ENCODE measurements around the gene SLC17A4.
A peak's percentile ranks its signal among the peaks of the same experiment; 100 is the strongest.

The SLC17A4 gene, protein sequence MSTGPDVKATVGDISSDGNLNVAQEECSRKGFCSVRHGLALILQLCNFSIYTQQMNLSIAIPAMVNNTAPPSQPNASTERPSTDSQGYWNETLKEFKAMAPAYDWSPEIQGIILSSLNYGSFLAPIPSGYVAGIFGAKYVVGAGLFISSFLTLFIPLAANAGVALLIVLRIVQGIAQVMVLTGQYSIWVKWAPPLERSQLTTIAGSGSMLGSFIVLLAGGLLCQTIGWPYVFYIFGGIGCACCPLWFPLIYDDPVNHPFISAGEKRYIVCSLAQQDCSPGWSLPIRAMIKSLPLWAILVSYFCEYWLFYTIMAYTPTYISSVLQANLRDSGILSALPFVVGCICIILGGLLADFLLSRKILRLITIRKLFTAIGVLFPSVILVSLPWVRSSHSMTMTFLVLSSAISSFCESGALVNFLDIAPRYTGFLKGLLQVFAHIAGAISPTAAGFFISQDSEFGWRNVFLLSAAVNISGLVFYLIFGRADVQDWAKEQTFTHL

DNA sequence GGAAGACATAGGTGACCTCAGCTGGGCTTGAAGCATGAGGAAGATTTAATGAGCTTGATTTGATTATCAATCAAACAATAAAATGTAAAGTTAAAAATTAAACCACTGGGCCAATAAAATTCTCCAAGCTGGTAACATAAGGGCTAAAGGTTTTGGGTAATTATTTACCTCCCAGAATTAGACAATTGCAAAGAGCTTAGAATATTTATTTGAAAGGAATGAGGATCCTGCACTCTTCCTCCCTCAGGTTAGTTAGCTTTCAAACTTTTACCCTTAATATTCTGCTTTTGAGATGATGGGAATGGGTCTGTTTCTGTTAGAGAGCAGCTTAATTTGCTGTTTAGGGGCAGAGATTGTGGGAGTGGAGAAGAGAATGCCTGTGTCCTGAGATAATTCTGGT lies at the start of gene SLC17A4:
TSS of gene SLC17A4 (plus strand) at position 208 of the 400 bp plus-strand sequence. CDS start 7,221 bp downstream, outside the sequence.
- DNase-seq, result no peak

DNA sequence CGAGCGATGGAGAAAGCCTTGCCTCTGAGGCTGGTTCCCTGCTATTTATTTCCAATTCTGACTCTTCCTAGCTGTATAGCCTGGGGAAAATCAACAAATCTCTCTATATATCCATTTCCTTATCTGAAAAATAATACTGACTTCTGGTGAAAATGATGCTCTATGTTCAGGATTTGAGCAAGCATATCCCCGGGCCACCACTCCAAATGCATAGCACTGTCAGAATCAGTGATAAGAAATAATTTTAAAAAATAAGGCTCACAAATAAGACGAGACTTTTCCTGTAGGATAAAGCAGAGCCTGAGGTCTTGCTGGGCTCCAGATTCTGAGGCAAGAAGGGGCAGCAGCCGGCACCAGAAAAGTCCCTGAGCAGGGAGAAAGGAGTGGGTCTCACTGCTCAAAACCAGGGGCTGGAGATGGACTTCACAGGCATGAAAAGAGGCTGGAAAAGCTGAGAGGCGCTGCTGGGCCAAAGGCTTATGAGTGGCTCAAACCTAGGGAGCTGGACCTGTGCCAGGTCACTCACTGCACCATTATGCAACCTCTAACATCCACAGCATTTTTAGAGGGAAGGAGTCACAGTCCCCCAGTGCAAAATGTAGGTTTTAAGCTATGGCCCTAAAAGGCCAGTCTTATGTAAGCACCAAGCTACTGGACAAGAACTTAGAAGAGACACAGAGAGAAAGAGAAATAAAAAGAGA lies 48.1 kb upstream of the SLC17A4 start:
- peak in 4 of 58 donors; percentile 4 to 8 (median 5) for DNase-seq

DNA sequence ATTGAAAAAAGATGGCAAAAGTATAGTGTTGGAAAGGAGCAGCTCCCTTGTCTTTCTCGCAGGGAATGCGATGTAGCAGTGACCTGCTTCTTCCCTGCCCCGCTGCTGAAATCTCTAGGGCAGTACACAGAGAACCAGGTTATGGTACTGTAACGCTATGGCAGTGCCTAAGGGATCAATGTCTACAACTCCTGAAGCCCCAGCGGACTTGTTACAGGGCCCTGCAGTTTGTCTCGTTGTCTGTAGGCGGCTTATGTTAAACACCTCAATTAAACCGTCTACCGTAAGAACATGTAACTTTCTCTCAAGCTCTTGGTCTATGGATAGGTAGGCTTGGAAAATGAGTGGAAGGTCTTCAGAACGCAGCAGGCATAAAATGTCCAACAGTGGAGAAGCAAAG lies 44.8 kb upstream of the SLC17A4 start:
- no peak for DNase-seq

DNA sequence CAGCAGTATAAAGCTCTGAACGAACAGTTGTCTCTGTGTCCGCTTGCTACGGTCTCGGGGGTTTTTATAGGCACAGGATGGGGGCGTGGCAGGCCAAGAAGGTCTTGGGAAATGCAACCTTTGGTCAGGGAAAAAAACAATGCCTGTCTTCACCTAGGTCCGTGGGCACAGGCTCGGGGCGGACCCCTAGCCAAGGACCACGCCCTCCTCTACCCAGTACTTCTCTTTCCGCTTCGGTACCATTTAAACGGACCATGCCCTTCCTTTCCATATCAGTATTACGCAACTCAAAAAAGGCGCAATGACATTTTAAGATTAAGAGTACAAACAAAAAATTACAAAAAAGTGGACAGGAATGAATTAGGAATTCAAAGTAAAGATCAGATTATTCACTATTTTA lies 44.3 kb upstream of the SLC17A4 start:
- no peak for DNase-seq

DNA sequence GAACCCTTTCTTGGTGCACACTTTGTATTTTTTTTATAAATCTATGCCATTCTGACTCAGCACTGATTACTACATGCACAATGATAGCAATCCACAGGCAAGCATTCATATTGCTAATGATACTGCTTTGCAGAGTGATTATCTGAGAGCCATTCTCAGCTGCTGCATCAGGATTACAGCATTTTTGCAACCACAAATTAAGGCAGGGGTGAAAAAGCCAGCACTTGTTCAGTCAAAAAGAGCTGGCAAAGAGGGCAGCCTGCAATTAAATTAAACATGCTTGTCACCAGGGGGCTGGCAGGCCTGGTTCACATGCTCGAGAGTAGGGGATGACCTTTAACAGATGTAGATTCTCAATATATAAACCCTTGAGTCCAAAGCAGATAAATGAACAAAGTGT lies 40.7 kb upstream of the SLC17A4 start:
- peak in 2 of 58 donors; percentile 2 to 5 for DNase-seq

DNA sequence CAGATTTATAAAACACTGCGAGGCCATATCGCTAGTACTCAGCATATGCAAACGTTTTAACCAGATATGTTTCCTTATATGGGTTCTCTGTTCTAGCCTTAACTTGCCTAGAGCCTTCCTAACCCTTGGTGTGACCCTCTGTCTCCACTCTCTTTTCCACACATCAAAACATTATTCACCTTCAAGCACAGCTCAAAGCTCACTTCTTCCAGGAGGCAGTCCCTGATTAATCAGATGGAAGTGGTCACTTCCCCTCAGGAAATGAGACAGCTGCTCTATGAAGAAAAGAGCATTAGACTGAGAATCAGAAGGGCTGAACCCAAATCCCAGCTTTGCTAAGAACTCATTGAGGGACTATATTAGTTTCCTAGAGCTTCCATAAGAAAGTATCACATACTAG lies 39.8 kb upstream of the SLC17A4 start:
- no peak for DNase-seq

DNA sequence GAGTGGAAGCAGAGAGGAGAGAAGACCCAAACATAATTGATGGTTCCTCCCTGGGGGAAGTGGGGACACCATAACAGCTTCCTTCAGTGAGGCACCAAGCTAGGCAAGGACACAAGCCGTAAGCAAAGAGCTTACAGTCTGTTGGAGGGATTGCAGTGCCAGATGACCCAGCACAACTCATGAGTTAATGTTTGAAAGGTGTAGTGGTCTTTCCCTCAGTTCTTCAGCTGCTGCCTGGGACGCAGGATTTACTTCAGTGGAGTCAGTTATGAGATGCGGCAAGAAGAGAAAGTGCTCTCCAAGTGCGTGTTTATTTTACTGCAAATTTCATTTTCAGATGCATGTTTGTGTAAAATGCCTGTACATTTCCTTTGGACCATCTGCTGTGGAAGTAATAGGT lies 38.7 kb upstream of the SLC17A4 start:
- no peak for DNase-seq

DNA sequence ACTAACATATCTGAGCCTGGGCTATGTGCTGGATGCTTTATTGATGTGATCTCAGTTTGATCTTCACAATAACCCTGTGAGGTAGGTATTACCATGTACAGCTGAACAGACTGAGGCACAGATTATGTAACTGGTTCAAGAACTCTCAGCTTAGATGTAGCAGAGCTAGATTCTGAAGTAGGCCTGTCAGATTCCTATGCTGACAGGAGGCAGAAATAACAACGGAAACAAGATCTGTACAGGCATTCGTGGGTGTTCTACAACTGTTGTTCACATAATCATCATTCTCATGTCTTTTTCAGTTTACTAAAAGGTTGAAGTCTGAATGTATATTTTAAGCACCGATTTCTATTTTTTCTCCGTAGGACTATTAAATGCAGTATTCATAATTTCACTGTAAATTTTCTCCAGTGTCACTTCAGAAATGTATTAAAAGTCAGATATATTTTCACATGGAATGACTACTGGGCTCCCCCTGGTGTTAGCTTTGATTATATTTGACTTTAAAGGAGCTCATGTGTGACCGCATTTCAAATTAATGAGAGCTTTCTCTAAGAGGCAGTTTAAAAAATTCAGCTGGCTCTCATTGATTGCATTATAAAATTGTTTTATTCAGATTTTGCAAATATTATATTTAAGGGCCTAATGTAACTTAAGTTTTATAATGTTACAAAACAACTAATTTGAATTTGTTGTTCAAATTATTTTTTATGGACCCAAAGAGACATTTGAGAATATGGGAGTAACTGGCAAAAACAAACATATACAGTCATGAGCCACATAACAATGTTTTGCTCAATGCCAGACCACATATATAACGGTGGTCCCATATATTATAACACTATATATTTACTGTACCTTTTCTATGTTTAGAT lies 36.4 kb upstream of the SLC17A4 start:
- DNase-seq, result peak in 2 of 58 donors; percentile 26 to 38

DNA sequence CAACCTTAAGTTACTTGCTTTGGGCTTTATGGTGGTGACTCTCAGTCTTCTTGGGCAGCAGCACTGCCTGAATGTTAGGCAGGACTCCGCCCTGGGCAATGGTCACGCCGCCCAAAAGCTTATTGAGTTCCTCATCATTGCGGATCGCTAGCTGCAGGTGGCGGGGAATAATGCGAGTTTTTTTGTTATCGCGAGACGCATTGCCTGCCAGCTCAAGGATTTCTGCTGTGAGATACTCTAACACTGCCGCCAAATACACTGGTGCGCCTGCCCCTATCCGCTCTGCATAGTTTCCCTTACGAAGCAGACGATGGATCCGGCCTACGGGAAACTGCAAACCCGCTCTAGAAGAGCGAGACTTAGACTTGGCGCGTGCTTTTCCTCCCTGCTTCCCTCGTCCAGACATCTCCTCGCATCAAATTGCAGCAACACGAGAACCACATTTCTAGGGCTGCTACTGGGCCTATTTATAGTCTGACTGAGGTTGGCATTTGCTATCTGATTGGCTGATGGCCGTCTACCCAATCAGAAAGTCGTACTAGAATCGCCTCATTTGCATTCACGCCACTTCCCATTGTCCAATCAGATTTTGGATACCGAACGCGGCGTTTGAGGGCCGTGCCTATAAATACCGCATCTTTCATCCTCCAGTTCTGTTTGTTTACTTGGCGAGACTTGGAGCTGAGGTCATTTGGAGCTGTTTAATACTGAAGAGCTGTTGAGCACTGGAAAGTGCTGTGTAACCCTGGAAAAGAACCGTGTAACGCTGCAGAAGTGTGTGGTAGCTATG lies 28.2 kb upstream of the SLC17A4 start:
- no peak for DNase-seq

DNA sequence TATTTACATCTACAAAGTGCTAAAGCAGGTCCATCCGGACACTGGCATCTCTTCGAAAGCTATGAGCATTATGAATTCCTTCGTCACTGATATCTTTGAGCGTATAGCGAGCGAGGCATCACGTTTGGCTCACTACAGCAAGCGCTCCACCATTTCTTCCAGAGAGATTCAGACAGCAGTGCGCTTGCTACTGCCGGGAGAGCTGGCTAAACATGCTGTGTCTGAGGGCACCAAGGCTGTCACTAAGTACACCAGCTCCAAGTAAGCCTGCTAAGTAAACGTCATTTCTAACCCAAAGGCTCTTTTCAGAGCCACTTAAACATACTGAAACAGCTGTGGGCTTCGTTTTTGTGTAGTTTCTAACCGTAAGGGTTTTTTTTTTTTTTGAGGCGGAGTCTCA lies 27.5 kb upstream of the SLC17A4 start:
- no peak for DNase-seq

DNA sequence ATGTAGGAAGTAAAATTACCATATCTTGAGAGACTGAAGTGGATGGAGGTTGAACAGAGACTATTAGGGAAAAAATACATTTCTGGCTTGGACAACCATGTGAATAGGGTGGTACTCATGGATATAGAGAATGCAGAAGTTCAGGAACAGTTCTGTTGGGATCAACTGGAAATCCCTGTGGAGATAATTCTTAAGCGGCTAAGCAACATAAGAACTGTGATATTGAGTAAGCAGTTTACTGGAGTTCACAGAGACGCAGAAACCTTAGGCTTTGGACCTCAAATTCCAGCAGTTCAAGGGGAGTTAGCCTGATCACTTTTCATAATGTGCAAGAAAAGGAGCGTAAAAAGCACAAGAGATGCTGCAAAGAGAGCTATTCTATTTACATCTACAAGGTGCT lies 23.6 kb upstream of the SLC17A4 start:
- DNase-seq, result no peak

DNA sequence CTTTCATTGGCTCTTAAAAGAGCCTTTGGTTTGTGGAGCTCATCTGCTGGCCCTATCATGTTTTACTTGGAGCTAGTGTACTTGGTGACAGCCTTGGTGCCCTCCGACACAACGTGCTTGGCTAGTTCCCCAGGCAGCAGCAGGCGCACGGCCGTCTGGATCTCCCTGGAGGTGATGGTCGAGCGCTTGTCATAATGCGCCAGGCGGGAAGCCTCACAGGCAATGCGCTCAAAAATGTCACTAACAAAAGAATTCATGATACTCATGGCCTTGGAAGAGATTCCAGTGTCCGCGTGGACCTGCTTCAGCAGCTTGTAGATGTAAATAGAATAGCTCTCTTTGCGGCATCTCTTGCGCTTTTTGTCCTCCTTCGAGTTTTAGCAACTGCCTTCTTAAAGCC lies 22.8 kb upstream of the SLC17A4 start:
- DNase-seq, result no peak

DNA sequence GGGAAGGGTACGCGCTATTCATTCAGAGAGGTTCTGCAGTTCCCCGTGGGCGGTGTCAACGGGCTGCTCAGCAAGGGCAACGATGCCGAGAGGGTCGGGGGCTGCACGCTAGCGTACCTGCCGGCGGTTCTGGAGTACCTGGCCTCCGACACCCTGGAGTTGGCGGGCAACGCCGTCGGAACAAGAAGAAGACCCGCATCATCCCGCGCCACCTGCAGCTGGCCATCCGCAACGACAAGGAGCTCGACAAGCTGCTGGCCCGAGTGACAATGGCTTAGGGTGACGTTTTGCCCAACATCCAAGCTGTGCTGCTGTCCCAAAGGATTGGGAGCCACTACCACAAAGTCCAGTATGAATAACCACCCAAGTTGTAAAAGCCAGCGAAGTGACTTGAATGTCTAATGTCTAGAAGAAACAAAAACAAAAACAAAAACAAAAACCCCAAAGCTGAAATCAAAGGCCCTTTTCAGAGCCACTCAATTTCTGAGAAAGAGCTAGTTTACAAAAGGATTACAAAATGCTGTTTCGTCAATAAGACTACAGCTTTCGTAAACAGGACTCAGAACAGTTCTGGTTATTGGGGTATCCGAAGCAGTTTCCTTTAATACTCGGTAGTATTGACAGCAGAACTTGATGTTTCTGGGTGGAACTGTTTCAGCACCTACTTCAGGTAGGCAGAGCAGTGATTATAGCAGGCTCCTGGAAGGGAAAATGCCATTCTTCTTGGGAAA lies 21.9 kb upstream of the SLC17A4 start:
- DNase-seq, result no peak

DNA sequence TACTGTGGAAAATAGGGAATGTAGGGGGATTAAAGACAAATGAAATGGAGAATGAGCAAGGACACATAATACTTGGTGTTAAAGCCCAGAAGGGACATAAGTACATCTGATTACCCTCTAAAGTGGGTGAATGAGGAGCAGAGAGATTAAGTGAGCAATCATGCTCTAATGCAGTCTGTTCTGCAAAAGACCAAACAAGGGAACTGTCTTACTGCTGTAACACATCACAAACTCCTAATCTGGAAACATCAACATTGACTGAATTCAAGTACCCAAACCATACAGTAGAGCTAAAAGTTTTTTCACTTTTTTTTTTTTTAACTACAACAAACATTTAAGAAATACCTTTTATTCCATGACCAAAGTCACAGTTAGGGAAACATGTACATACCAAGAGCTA lies 19.3 kb upstream of the SLC17A4 start:
- no peak for DNase-seq

DNA sequence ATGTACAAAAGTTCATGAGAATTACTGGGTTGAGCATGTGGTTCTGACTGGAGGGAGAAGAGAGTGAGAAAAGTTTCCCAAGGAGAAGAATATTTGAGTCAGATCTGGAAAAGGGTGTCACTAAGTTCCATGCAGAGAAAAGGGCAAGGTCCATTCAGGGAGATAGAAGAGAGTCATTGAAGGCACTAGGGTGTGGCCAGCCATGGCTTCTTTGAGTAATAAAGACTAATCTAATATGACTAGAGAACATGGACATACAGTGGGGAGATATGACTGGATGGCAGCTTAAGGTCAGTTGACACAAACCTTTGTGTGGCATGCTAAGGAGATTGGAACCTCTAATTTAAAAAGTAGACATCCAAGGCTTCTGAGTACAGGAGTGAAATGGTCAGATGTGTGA lies 10.7 kb upstream of the SLC17A4 start:
- no peak for DNase-seq

DNA sequence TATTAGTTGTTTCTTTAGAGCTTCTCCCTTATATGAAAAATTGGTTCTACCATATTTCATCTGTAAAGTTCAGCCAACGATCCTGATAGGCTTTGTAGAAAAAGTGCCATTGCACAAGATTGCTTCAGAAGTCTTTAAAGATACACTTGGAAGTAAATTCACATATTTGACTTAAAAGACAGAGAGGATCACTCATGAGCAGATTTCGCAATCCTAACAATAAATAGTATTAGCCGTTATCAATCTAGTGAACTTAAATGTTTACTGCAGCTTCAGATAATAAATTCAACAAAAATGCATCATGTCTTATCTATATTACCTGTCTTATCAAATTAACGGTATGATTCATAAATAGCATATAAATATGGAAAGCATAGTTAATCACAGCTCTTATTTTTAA lies 8.7 kb upstream of the SLC17A4 start:
- no peak for DNase-seq

DNA sequence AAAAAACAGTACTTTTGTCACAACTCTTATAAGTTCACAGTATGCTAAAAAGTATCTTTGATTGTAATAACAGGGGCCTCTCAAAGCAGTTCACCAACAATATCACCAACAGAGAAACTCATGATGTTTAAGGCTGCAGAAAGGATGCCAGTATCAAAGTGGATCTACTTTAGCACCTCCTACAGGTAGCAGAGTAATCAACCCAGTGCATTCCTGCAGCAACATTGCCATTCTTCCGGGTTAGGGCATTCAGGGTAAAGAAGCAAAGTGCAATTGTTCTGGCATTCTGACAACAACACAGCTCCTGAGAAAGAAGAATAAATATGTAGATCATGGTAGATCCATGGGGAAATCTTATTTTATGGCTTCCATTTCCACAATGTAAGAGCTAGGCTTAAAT lies 7.6 kb upstream of the SLC17A4 start:
- DNase-seq, result no peak

DNA sequence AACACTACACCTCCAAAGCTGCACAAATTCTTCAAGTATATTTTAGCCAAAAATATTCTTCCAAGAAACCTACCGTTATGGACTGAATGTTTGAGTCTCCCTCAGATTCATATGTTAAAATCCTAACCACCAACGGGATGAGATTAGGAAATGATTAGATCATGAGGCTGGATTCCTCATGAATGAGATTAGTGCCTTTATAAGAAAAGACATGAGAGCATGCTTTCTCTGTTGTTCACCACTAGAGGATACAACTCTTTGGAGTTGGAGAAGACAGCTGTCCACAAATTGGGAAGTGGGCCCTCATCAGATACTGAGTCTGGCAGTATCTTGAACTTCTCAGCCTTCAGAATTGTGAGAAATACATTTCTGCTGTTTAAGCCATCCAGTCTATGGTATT lies 7.1 kb upstream of the SLC17A4 start:
- DNase-seq, result no peak

DNA sequence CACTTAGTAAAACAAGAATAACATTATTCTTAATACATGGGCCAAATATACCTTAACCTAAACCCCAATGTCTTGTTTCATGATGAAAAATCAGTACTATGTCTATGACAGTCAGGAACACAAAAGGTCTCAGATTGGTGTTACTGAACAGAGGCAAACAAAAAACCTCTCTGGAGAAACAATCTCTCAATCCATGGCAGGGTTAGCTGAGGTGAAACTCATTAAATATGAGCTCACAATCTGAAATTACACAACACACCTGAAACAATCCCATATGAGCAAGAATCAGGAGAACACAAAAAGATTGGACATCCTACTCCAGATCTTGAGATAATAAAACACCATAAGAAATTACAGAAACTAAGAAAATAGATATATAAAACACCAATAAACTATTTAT lies 6.5 kb upstream of the SLC17A4 start:
- no peak for DNase-seq
